Measurements from ENCODE around the gene BDKRB1. TPM values are rescaled to one million over a fixed set of nuclear protein-coding genes. Genes with fewer than 3 reads are reported as not detected.

Gene BDKRB1
- total RNA-seq, 4 donors from 2014 or later = 11.8 to 36.5 TPM; not detected in 2

DNA sequence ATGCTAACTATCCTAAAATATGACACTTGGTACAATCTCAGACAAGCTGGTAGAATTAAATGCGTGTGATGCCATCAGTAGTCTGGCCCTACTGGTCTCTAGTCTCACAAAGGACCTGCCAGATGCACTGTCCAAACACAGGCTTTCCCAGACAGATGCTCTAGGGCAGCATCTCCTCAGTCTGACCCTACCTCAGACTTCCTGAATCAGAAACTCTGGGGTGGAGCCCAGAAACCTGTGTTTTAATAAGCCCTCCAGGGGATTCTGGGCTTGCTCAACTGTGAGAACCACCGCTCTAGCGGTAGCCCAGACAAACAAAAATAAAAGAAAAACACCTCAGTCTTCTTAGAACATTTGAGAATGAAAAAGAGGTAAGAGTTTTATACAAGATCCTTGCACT, 48.0 kb downstream of the BDKRB1 start:
- no peak for ATAC-seq (ENCODE audit: low FRiP score)
- no peak for DNase-seq (ENCODE audit: low spot score)
- TF ChIP-seq, protein P1, sequence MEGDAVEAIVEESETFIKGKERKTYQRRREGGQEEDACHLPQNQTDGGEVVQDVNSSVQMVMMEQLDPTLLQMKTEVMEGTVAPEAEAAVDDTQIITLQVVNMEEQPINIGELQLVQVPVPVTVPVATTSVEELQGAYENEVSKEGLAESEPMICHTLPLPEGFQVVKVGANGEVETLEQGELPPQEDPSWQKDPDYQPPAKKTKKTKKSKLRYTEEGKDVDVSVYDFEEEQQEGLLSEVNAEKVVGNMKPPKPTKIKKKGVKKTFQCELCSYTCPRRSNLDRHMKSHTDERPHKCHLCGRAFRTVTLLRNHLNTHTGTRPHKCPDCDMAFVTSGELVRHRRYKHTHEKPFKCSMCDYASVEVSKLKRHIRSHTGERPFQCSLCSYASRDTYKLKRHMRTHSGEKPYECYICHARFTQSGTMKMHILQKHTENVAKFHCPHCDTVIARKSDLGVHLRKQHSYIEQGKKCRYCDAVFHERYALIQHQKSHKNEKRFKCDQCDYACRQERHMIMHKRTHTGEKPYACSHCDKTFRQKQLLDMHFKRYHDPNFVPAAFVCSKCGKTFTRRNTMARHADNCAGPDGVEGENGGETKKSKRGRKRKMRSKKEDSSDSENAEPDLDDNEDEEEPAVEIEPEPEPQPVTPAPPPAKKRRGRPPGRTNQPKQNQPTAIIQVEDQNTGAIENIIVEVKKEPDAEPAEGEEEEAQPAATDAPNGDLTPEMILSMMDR (IDR thresholded peaks at IDR 0.05) = no peak

DNA sequence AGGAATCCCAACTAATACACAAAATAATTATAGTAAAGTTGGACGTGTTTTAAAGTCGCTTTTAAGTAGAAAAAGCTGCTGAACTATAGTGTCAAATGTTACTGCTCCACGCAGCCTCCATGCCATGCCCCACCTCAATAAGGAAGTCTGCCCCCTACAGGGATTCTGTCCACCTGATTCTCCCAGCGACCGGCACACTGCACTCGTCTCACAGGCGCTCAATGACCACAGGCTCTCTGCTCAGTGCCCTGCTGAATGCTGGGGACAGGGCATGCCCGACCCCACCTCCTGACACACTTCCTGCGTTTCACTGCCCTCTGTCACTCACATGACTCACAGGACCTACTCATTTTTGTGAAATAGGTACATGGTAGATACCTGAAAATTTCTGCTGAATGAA, 48.9 kb downstream of the BDKRB1 start:
- no peak for ATAC-seq (ENCODE audit: low FRiP score)
- TF ChIP-seq, protein P1 (IDR thresholded peaks at IDR 0.05) = no peak
- DNase-seq (ENCODE audit: low spot score) = no peak

DNA sequence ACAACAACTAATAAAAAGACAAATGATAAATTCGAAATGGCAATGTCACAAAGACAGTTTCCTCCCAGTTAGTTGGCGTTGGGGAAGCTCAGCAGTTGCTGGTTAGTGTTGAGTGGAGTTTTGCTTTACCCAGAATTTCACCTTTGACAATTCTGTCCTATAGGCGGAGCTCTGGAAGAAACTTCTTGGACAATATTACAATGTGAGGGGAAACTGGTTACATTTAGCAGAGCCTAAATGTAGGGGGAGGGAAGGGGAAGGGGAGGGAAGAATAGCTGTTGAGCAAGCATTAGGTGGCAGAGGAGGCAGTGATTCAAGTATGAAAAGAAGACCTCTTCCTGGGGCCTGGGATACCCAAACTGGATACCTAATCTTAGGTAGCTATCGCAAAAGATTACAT, 51.4 kb downstream of the BDKRB1 start:
- TF ChIP-seq, protein P1 (IDR thresholded peaks at IDR 0.05) = no peak
- DNase-seq (ENCODE audit: low spot score) (no peak), ATAC-seq (ENCODE audit: low FRiP score) (no peak)

DNA sequence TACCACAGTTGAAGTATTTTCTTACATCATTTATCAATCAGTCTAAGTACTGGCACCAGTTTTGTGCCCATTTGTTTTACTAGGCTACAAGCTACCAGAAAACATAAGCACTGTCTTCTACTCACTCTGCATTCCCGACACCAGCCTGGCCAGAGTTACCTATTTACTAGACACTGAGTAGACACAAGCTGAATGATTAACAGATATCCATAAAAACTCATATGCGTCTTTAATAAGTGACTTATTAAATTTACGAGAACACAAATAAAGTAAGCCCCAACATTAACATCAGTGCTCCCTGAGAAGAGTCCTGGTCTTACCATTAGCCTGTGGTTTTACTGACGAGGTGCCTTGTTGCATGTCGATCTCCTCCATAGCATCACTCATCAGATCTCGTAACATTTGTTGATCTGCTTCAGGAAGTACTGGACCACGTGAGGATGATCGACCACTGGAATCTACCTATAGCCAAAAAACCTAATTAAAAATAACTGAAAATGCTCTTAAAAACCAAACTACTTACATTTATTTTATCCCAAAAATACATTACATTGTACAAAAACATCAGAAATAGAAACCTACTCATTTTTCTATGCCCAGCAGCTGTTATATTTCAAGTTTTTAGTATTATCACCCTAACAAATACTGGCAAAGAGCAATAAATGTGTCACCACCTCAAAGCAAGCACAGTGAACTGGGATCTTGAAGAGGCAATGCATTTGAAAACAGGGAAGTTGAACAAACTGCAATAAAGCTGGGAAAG, 53.3 kb downstream of the BDKRB1 start:
- ATAC-seq (ENCODE audit: low FRiP score) = no peak
- no peak for DNase-seq (ENCODE audit: low spot score)
- TF ChIP-seq, protein P1 (IDR thresholded peaks at IDR 0.05) = no peak

DNA sequence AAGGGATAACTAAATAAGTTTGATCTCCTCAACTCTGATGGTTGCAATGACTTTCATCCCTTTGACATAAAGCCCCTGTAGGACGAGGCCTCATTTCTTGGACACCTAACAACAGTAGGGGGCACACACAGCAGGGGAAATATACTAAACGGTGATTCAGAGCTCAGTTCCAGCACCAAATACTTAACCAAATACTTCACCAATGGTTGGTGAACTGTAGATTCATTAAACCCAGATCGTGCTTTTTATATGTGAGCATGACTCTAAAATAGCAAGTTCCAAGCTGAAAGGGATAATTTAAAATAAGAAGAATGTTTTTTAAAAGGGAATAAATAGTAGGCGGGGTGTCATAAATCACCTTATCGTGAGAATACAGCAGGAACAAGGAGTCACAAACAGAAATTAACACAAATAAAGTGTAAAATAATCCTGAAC, 53.9 kb downstream of the BDKRB1 start:
- DNase-seq (ENCODE audit: low spot score) (no peak), ATAC-seq (ENCODE audit: low FRiP score) (no peak)
- TF ChIP-seq, protein P1 (IDR thresholded peaks at IDR 0.05) = no peak

DNA sequence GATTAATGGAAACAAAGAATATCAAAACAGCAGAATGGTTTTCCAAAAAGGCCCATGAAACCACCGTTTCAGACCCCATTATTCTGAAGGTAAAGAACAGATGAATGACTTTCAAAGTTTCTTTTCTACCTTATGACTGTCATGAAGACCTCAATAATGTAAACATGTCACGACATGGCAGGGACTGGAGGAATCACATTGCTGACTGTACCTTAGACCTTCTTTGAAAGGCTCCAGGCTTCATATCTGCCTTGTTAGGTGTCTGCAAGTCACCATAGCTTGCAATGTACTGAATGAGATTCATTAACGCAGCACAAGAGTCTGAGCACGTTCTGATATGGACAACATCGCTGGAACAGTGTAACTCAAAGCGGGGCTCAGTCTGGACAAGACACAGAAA, 54.9 kb downstream of the BDKRB1 start:
- DNase-seq (ENCODE audit: low spot score) (no peak), ATAC-seq (ENCODE audit: low FRiP score) (no peak)
- TF ChIP-seq, protein P1 (IDR thresholded peaks at IDR 0.05) = no peak

Small RNA genes within 50 kb of the gene (small RNA-seq; reads per million reads assigned to genes)
- not detected for gene CKS1BP1

Other genes with a start within 250 kb of the BDKRB1 start
- 1 to 10 TPM; 2.8 to 7.5 (median 5.8) TPM for gene C14orf132, start 216.8 kb upstream of the BDKRB1 start, total RNA-seq
- 10 to 100 TPM in 3 of 4 donors, 1 to 10 TPM in 1; 4.0 to 28.0 (median 12.1) TPM for gene BDKRB2, start 51.4 kb upstream of the BDKRB1 start, total RNA-seq
- 10 to 100 TPM; 22.9 to 33.1 (median 27.3) TPM for gene ATG2B, start 107.1 kb downstream of the BDKRB1 start, total RNA-seq
- gene GSKIP, start 107.3 kb downstream of the BDKRB1 start, total RNA-seq = 10 to 100 TPM; 10.6 to 32.8 (median 16.4) TPM
- 1 to 10 TPM in 2 of 4 donors, under 1 TPM in 1, not detected in 1; 0.82 to 3.4 (median 1.3) TPM for gene AK7, start 135.9 kb downstream of the BDKRB1 start, total RNA-seq
- 100 to 1,000 TPM; 113 to 169 (median 133) TPM for gene PAPOLA, start 246.2 kb downstream of the BDKRB1 start, total RNA-seq